ENCODE measurements around the gene LONP1.
"Not testable (repeated sequence)": the region's sequence is repeated elsewhere in the genome, so short reads cannot be mapped to it uniquely, and the experiment has no call there.

LONP1 gene
- 88.7 to 266 (median 154) reads per million in 17 experiments for total RNA-seq

DNA sequence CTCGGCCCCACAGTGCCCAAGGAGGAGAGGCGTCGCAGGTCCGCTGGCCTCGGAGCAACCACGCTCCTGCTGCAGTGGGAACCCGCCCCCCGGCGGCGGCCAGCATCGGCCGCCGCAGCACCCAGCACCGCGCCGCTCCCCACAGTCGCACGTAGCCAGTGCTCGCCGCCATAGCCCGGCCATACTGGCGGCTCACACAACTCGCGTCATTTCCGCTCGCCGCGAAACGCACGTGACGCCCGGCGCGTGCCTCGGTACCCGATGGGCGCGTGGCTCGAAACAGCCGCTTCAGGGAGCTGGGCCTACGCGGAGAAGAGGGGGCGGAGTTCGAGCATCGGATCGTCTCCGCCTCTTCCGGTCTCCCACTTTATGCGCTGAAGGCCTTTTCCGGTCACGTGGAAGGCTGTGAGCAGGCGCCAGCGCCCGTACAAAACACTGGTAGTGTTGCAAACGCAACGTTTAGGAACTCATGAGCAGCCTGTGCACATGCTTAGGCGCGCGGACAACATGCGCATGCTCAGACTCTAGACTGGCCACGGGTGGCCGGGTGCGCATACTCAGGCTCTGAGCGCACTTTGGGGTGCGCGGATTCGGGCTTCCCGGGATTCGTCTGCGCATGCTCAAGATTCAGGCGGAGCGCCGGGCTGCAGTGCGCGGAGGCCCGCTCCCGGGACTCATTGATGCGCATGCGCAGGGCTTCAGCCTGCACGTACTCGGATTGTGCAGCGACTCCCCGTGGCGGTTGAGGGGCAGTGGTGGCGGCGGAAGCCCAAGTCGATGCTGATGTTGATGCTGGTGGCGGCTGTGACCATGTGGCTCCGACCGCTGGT, at the start of gene LONP1, which contains the start of gene CATSPERD:
TSS of gene LONP1 (minus strand) at position 186 of the 830 bp plus-strand sequence. CDS start at position 172, 14 bp downstream.
TSS of gene CATSPERD (plus strand) at position 677 of the 830 bp plus-strand sequence. CDS start at position 778, 101 bp downstream.
- DNase-seq, result peak; percentile 99 to 100 (median 100)

- DNase-seq, result no peak
Observed at GRCh38 chr19:5767949-5768348, 48.0 kb upstream of the LONP1 start.

DNA sequence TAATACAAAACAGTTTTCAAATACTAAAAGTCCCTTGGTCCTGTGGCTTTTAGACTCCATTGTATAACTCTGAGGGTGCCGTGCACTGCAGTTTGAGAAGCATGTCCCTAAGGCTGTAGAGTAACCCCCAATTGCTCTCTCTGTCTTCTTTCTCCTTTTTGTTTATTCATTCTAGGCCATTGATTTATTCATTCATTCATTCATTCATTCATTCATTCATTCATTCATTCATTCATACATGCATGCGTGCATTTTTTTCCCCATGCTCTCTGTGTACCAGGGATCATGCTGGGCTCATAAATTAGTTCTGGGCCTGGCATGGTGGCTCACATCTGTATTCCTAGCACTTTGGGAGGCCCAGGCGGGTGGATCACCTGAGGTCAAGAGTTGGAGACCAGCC, 45.3 kb upstream of the LONP1 start:
- DNase-seq, result no peak

GRCh38 chr19:5762608-5763217, 42.8 kb upstream of the LONP1 start:
- DNase-seq, result no peak

DNA sequence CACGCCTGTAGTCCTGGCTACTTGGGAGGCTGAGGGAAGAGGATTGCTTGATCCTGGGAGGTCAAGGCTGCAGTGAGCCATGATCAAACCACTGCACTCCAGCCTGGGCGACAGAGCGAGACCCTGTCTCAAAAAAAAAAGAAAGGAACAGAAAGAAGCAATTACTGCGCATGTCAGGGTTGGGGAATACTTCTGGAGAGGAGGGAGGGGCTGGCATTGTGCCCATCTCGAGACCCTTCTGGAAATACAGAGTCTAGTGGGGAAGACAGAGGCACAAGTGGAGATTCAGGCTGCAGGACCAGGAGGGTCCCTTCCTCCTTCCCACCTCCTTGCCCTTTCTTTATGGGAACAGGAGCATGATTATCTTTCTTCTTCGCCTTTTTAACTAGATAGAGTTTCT, 33.8 kb upstream of the LONP1 start:
- no peak for DNase-seq

- no peak for DNase-seq
Observed at GRCh38 chr19:5751709-5752108, 31.8 kb upstream of the LONP1 start.

- no peak for DNase-seq
Observed at GRCh38 chr19:5749505-5749904, 29.6 kb upstream of the LONP1 start.

DNA sequence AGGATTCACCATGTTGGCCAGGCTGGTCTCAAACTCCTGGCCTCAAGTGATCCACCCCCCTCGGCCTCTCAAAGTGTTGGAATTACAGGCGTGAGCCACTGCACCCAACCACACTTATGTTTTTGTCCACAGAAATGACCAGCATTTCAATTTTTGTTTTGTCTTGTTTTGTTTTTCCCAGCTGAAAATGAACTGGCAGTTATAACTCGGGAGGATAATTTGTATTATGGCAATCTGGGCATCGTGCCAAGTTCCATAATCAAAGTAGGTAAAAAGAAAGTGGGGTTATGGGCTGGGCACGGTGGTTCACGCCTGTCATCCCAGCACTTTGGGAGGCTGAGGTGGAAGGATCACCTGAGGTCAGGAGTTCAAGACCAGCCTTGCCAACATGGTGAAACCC, 29.0 kb upstream of the LONP1 start:
- DNase-seq, result not testable (repeated sequence)

GRCh38 chr19:5744999-5745398, 25.1 kb upstream of the LONP1 start:
- not testable (repeated sequence) for DNase-seq

DNA sequence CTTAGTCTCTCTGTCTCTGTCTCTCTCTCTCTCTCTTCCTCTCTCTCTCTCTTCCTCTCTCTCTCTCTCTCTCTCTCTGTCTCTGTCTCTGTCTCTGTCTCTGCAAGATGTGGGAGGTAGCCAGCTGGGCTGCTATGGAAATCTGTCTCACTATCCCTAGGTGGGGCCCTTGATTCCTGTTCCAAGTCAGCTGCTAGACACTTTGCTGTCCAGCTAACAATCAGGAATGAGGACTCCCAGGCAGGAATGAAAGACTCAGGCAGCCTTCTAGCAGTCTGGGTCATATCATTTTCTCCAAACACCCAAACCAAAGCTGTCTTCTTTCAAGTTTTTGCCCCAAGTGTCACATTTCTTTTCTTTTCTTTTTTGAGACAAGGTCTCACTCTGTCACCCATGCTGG, 23.7 kb upstream of the LONP1 start:
- DNase-seq, result no peak

DNA sequence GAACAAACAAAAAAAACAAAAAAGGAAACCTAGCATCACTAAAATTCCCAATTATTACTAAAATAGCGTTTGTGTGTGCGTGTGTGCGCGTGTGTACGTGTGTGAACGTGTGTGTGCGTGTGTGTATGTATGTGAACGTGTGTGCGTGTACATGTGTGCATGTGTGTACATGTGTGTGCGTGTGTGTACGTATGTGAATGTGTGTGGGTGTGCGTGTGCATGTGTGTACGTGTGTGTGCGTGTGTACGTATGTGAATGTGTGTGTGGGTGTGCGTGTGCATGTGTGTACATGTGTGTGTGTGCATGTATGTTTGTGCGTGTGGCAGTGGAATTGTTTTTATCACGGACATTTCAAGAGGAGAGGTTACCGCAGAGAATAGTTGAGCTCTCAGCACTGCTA, 22.1 kb upstream of the LONP1 start:
- no peak for DNase-seq

DNA sequence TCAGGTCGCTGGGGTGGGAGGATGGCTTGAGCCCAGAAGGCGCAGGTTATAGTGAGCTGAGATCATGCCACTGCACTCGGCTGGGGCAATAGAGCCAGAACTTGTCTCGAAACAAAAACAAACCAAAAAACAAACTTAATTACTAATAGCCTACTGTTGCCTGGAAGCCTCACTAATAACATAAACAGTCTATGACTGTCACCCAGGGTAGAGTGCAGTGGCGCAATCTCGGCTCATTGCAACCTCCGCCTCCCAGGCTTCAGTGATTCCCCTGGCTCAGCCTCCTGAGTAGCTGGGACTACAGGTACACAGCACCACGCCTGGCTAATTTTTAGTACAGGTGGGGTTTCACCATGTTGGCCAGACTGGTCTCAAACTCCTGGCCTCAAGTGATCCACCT, 18.5 kb upstream of the LONP1 start:
- peak in 2 of 4 experiments; percentile 4 to 6 for DNase-seq

- not testable (repeated sequence) for DNase-seq
Observed at GRCh38 chr19:5733172-5733571, 13.2 kb upstream of the LONP1 start.

DNA sequence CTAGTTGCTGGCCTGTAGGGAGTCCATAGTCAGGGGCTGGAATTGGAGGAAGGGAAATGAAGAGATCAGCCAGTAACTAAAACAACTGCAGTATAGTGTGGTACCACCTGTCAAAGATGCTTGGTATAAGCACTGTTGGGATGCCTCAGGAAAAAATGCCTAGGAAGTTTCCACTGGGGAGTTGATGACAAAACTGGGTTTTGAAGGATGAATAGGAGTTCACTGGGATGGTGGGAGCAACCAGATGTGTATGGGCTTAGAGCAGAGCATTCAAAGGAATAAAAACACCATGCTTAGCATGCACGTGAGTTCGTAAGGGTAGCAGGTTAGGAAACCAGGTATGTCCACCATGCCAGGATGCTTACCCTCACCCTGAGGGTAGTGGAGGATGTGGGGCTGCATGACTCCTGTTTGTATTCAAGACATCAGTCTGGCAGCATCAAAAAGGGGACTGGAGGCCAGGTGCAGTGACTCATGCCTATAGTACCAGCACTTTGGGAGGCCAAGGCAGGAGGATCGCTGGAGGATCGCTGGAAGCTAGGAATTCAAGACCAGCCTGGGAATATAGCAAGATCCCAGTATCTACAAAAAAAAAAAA, 7.6 kb upstream of the LONP1 start:
- no peak for DNase-seq

GRCh38 chr19:5719274-5719960, 529 bp downstream of the LONP1 start:
- DNase-seq, result peak; percentile 31 to 41 (median 35)

GRCh38 chr19:5718579-5719273, 1.2 kb downstream of the LONP1 start:
- peak; percentile 78 to 86 (median 81) for DNase-seq

GRCh38 chr19:5718037-5718578, 1.8 kb downstream of the LONP1 start:
- DNase-seq, result peak; percentile 71 to 80 (median 76)

DNA sequence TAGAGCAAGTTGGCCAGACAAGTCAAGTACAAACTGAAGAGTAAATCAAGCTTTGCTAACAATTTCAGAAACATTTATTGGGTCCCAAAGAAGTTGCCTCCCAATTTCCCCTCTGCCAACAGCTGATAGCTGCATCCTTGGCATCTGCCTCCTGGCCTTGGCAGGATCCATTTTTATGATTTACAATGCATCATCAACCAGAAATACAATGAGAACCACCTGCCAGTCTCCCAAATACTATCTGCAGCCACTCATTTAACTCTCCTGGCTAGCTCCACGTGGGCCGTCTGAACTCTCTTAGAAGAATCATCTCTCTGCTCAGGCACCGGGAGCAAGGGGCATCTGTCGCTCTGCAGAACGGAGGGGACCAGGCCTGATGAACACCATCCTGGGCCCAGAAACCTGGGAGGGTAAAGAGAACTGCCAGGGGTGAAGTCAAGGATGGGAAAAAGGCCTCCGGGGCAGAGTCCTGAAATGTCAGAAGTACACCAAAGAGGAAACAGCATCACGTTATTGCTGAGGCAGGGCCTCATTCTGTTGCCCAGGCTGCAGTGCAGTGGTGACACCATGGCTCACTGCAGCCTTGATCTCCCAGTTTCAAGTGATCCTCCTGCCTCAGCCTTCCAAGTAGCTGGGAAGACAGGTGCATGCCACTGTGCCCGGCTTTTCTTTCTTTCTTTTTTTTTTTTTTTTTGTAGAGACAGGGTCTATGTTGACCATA, 2.6 kb downstream of the LONP1 start:
- DNase-seq, result peak; percentile 30 to 52 (median 46)

- DNase-seq, result no peak
Observed at GRCh38 chr19:5714816-5715215, 5.1 kb downstream of the LONP1 start.

- no peak for DNase-seq
Observed at GRCh38 chr19:5713228-5713627, 6.7 kb downstream of the LONP1 start.

DNA sequence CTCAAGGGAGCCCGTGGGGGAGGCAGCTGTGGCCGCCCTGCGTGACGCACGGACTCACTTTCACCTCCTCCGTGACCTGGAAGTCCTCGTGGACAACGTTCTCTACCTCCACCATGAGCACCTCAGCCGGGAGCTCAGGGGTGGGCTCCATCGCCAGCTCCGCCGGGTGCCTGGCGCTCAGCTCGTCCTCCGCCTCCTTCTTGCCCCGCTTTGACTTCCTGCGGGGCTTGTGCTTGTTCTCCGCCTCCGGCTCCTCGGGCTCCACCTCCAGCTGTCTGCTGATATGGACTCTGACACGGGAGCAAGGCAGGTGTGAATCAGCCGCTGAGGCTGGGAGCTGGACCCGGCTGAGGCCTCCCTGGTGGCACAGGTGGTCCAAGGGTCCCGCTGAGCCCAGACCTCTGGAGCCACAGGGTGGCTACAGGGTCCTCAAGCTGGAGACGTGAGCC, 8.2 kb downstream of the LONP1 start:
- no peak for DNase-seq
